Fibroblast of lung (primary cell): ENCODE data around the gene MAGI2. TPM values are rescaled to one million over a fixed set of nuclear protein-coding genes. Genes with fewer than 3 reads are reported as not detected.

Experiments used
- DNase-seq, 2 donors: peaks; one replicate each; pipeline versions ENCODE4 v3.0.0 to v3.0.0-alpha.2; 2010; ENCODE audit warnings: low read depth in 2 of 2
- H2AFZ ChIP-seq: 2 replicates; pipeline ENCODE4 v1.5.1; 2012; ENCODE audit warnings: low read length, control low read depth, inconsistent platforms
- H3K27ac ChIP-seq: 2 replicates; pipeline ENCODE4 v1.5.1; 2011; ENCODE audit warnings: low read length, control low read depth; ENCODE audit not compliant: insufficient read depth
- H3K27me3 ChIP-seq: 2 replicates; pipeline ENCODE4 v1.5.1; 2011; ENCODE audit warnings: mild to moderate bottlenecking, low read length; ENCODE audit not compliant: control insufficient read depth, insufficient read depth
- H3K36me3 ChIP-seq: 2 replicates; pipeline ENCODE4 v1.5.1; 2011; ENCODE audit warnings: low read length; ENCODE audit not compliant: control insufficient read depth, insufficient read depth
- H3K4me1 ChIP-seq: 2 replicates; pipeline ENCODE4 v1.5.1; 2011; ENCODE audit warnings: low read length; ENCODE audit not compliant: control insufficient read depth, insufficient read depth; ENCODE audit errors: extremely low read depth
- H3K4me2 ChIP-seq: 2 replicates; pipeline ENCODE4 v1.5.1; 2011; ENCODE audit warnings: low read length, control low read depth; ENCODE audit not compliant: insufficient read depth; ENCODE audit errors: extremely low read depth
- H3K4me3 ChIP-seq, 4 experiments: fragments of 200-600 bp in 1 of 4; sonication (generic) in 1 of 4; replicated peaks in 1 of 4; 2 replicates each; pipeline ENCODE4 v1.5.1; 2011 to 2016; ENCODE audit warnings: low read length in 4 of 4, low read depth in 3 of 4, mild to moderate bottlenecking in 3 of 4, control low read depth in 2 of 4, inconsistent platforms in 1 of 4, mixed read lengths in 1 of 4; ENCODE audit not compliant: insufficient read depth in 1 of 4; ENCODE audit errors: control extremely low read depth in 1 of 4
- H3K79me2 ChIP-seq: 2 replicates; pipeline ENCODE4 v1.5.1; 2012; ENCODE audit warnings: mild to moderate bottlenecking, low read length, inconsistent platforms; ENCODE audit not compliant: control insufficient read depth, insufficient read depth
- H3K9ac ChIP-seq: 2 replicates; pipeline ENCODE4 v1.5.1; 2011; ENCODE audit warnings: mild to moderate bottlenecking, low read length, control low read depth; ENCODE audit not compliant: insufficient read depth
- H3K9me3 ChIP-seq: 2 replicates; pipeline ENCODE4 v1.5.1; 2012; ENCODE audit warnings: low read depth, low read length; ENCODE audit not compliant: control insufficient read depth, insufficient read depth
- H4K20me1 ChIP-seq: 2 replicates; pipeline ENCODE4 v1.5.1; 2011; ENCODE audit warnings: low read length; ENCODE audit not compliant: control insufficient read depth, insufficient read depth; ENCODE audit errors: extremely low read depth
- EZH2 ChIP-seq: IDR thresholded peaks from 2 replicates; pipeline ENCODE4 v1.5.1; 2012; ENCODE audit warnings: low read length, control low read depth, mild to moderate bottlenecking; ENCODE audit errors: missing control alignments
- polyA plus RNA-seq, 2 donors: library from polyadenylated mRNA; depleted of rRNA in 1 of 2; stranded (reverse) in 1 of 2; unstranded in 1 of 2; fragments of >200 nt; gene quantifications; 2 replicates each; pipeline ENCODE4 v1.2.1, GENCODE V29; 2011 to 2012; ENCODE audit warnings: missing spikeins in 1 of 2
- total RNA-seq: library from RNA; depleted of rRNA; stranded (reverse); fragments of >200 nt; gene quantifications from 2 replicates; pipeline ENCODE4 v1.2.1, GENCODE V29; 2014
- TF ChIP-seq, protein P1 (sequence below), 2 donors: IDR thresholded peaks in 1 of 2; conservative IDR thresholded peaks in 1 of 2; 1 replicate in 1 of 2; 2 replicates in 1 of 2; pipeline ENCODE4 v1.5.1; 2011 to 2012; ENCODE audit warnings: low read length in 2 of 2, control low read depth in 1 of 2, inconsistent platforms in 1 of 2, low read depth in 1 of 2, mild to moderate bottlenecking in 1 of 2

MAGI2 gene
- total and polyA plus RNA-seq, 2 donors (not counting 1 experiment from before 2014, with no cell fraction given), result 1.8 to 17.0 TPM

DNA sequence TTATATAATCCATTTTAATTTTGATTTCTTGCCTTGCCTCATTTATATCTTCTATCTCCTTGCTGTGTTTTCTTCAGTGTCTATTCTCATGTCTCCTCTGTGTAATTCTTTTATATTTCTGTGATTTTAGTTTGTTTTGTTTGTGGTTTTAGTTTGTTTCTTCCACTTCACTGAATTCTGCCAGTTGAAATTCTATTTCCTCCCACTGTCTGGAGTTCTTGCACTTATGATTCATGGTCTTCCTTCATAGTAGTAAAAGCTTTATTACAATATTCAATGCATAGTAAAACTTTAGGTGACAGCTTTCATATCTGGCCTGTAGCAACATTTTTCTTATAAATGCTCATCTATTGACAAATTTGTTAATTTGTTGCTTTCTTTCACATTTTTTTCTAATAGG is 113.3 kb downstream of the MAGI2 start:
- Histone ChIP-seq H3K79me2 (no peaks in the 10 kb centered on the region), H4K20me1 (no peaks in the 10 kb centered on the region), H3K36me3 (no peaks in the 10 kb centered on the region), H3K27me3 (no peaks in the 10 kb centered on the region), H3K4me2 (no peak overlapping the region), H3K27ac (no peak overlapping the region), H3K9me3 (no peaks in the 10 kb centered on the region), H3K4me1 (no peaks in the 10 kb centered on the region), H3K4me3 (no peak overlapping the region), H2AFZ (no peak overlapping the region), H3K9ac (no peak overlapping the region)
- DNase-seq, result peak in 1 of 2 donors; percentile 50
- TF ChIP-seq, protein P1, sequence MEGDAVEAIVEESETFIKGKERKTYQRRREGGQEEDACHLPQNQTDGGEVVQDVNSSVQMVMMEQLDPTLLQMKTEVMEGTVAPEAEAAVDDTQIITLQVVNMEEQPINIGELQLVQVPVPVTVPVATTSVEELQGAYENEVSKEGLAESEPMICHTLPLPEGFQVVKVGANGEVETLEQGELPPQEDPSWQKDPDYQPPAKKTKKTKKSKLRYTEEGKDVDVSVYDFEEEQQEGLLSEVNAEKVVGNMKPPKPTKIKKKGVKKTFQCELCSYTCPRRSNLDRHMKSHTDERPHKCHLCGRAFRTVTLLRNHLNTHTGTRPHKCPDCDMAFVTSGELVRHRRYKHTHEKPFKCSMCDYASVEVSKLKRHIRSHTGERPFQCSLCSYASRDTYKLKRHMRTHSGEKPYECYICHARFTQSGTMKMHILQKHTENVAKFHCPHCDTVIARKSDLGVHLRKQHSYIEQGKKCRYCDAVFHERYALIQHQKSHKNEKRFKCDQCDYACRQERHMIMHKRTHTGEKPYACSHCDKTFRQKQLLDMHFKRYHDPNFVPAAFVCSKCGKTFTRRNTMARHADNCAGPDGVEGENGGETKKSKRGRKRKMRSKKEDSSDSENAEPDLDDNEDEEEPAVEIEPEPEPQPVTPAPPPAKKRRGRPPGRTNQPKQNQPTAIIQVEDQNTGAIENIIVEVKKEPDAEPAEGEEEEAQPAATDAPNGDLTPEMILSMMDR (conservative IDR thresholded peaks at IDR 0.05 in 1 of 2, IDR thresholded peaks at IDR 0.05 in 1 of 2; ENCODE audit: low read depth in 1 of 2, low read length in 2 of 2), result no peak
- TF ChIP-seq EZH2, result no peak

DNA sequence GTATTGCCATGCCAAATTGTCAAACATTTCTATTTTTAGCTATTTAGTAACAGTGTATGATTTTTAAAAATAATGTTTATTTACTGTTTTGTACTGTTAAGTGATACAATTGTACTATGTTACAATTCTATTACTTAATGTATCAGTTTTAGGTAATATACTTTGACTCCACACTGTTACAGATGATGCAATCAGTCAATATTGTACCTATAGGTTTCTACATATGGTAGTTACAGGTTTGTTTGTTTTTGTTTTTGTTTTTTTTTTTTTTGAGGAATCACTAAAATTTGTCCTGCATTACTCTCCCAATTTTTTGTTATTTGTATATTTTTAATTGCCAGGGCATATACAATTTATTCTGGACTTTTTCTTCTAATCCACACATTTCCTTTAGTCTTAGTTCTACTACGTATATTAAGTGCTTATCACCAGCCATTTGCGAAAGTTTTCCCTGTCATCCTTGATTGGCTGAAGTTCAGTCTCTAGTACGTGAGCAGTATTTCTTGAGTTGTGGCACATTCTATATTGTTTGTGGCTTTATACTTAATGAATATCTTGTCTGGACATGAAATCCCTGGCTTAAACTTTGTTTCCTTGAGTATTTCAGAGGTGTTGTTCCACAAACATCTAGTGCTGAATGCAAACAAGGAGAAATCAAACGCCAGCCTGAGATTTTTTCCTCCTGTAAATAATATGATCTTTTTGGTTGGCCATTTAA is 114.1 kb downstream of the MAGI2 start:
- TF ChIP-seq, protein P1 (conservative IDR thresholded peaks at IDR 0.05 in 1 of 2, IDR thresholded peaks at IDR 0.05 in 1 of 2; ENCODE audit: low read depth in 1 of 2, low read length in 2 of 2), result no peak
- no peak for TF ChIP-seq EZH2
- DNase-seq, result no peak
- no peaks in the 10 kb centered on the region for H3K9me3 ChIP-seq
- H3K4me1 ChIP-seq, result no peaks in the 10 kb centered on the region
- no peak overlapping the region for H3K9ac ChIP-seq
- H3K4me3 ChIP-seq, result no peak overlapping the region
- no peak overlapping the region for H2AFZ ChIP-seq
- no peaks in the 10 kb centered on the region for H3K36me3 ChIP-seq
- no peak overlapping the region for H3K4me2 ChIP-seq
- H4K20me1 ChIP-seq, result no peaks in the 10 kb centered on the region
- no peaks in the 10 kb centered on the region for H3K27me3 ChIP-seq
- H3K27ac ChIP-seq, result no peak overlapping the region
- no peaks in the 10 kb centered on the region for H3K79me2 ChIP-seq

DNA sequence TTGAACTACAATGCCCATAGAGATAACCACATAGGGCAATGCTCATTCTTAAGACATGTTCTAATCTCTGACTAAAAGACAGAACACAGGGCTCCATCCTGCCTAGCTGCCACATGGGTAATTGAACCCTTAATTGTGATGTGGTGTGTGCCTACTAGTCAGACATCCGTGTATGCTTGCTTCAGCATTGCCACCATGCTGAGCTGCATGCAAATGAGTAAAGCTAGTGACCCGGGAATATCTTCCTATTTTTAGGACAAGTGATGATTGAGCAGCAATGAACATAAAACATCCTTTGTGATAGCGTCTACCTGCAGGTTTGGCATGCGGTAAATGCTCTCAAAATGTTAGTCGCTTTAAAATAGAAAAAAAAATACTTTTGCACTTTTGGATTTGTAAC is 115.8 kb downstream of the MAGI2 start:
- no peaks in the 10 kb centered on the region for H3K4me1 ChIP-seq
- H3K36me3 ChIP-seq, result no peaks in the 10 kb centered on the region
- no peak overlapping the region for H2AFZ ChIP-seq
- no peaks in the 10 kb centered on the region for H3K9me3 ChIP-seq
- no peak overlapping the region for H3K4me2 ChIP-seq
- TF ChIP-seq, protein P1 (conservative IDR thresholded peaks at IDR 0.05 in 1 of 2, IDR thresholded peaks at IDR 0.05 in 1 of 2; ENCODE audit: low read depth in 1 of 2, low read length in 2 of 2), result no peak
- no peak for TF ChIP-seq EZH2
- no peaks in the 10 kb centered on the region for H4K20me1 ChIP-seq
- no peak overlapping the region for H3K4me3 ChIP-seq
- H3K9ac ChIP-seq, result no peak overlapping the region
- DNase-seq, result no peak
- no peak overlapping the region for H3K27ac ChIP-seq
- no peaks in the 10 kb centered on the region for H3K79me2 ChIP-seq
- no peaks in the 10 kb centered on the region for H3K27me3 ChIP-seq
